ENCODE data around the gene FAXDC2. TPM values are rescaled to one million over a fixed set of nuclear protein-coding genes. Genes with fewer than 3 reads are reported as not detected.

Gene FAXDC2
- polyA plus RNA-seq, 1 donor from 2014 or later = 0.90 TPM

- H3K36me3 Mint-ChIP-seq = peaks cover 5% of the 10 kb centered on the region
- no peaks in the 10 kb centered on the region for H3K9me3 Mint-ChIP-seq
- peak overlapping the region in 2 of 3 donors; percentile 32 to 34 for H3K27ac Mint-ChIP-seq
- no peaks in the 10 kb centered on the region for H3K27me3 Mint-ChIP-seq
- no peak overlapping the region for H3K4me3 Mint-ChIP-seq
- peaks cover 18 to 20% (median 19%) of the 10 kb centered on the region in 3 donors for H3K4me1 Mint-ChIP-seq
Measured at GRCh38 chr5:154811653-154812465, 38.5 kb downstream of the FAXDC2 start.

GRCh38 chr5:154811239-154811638 lies 39.2 kb downstream of the FAXDC2 start:
- H3K9me3 Mint-ChIP-seq = no peaks in the 10 kb centered on the region

GRCh38 chr5:154806176-154806575 lies 44.2 kb downstream of the FAXDC2 start:
- Mint-ChIP-seq H3K27ac (peak overlapping the region in 1 of 3 donors; percentile 1), H3K4me1 (peaks cover 0 to 2% (median 0%) of the 10 kb centered on the region in 3 donors), H3K9me3 (no peaks in the 10 kb centered on the region), H3K36me3 (peaks cover 10% of the 10 kb centered on the region), H3K4me3 (no peak overlapping the region), H3K27me3 (no peaks in the 10 kb centered on the region)

More at GRCh38 chr5:154811239-154811638, 39.2 kb downstream of the FAXDC2 start:
- H3K27me3 Mint-ChIP-seq = no peaks in the 10 kb centered on the region
- H3K27ac Mint-ChIP-seq = peak overlapping the region in 1 of 3 donors; percentile 59
- peaks cover 18 to 20% (median 19%) of the 10 kb centered on the region in 3 donors for H3K4me1 Mint-ChIP-seq
- no peak overlapping the region for H3K4me3 Mint-ChIP-seq
- H3K36me3 Mint-ChIP-seq = peaks cover 5% of the 10 kb centered on the region

- Mint-ChIP-seq H3K27me3 (no peaks in the 10 kb centered on the region), H3K27ac (no peak overlapping the region), H3K36me3 (peaks cover 12% of the 10 kb centered on the region), H3K4me3 (no peak overlapping the region), H3K4me1 (no peaks in the 10 kb centered on the region), H3K9me3 (no peaks in the 10 kb centered on the region)
Measured at GRCh38 chr5:154802050-154802449, 48.4 kb downstream of the FAXDC2 start.

- H3K27ac Mint-ChIP-seq = no peak overlapping the region
Measured at GRCh38 chr5:154801083-154801482, 49.3 kb downstream of the FAXDC2 start.

GRCh38 chr5:154800582-154800981 lies 49.8 kb downstream of the FAXDC2 start:
- H3K27ac Mint-ChIP-seq = peak overlapping the region in 1 of 3 donors; percentile 68
- no peaks in the 10 kb centered on the region for H3K9me3 Mint-ChIP-seq
- no peaks in the 10 kb centered on the region for H3K27me3 Mint-ChIP-seq
- H3K4me3 Mint-ChIP-seq = no peak overlapping the region
- peaks cover 0 to 7% (median 0%) of the 10 kb centered on the region in 3 donors for H3K4me1 Mint-ChIP-seq
- peaks cover 12% of the 10 kb centered on the region for H3K36me3 Mint-ChIP-seq

More at GRCh38 chr5:154801083-154801482, 49.3 kb downstream of the FAXDC2 start:
- no peak overlapping the region for H3K4me3 Mint-ChIP-seq
- H3K4me1 Mint-ChIP-seq = peaks cover 0 to 7% (median 0%) of the 10 kb centered on the region in 3 donors
- H3K27me3 Mint-ChIP-seq = no peaks in the 10 kb centered on the region
- H3K36me3 Mint-ChIP-seq = peaks cover 12% of the 10 kb centered on the region
- H3K9me3 Mint-ChIP-seq = no peaks in the 10 kb centered on the region

GRCh38 chr5:154797762-154798161 lies 52.6 kb downstream of the FAXDC2 start:
- H3K36me3 Mint-ChIP-seq = peaks cover 10% of the 10 kb centered on the region
- H3K27ac Mint-ChIP-seq = no peak overlapping the region
- no peaks in the 10 kb centered on the region for H3K27me3 Mint-ChIP-seq
- H3K4me3 Mint-ChIP-seq = no peak overlapping the region
- no peaks in the 10 kb centered on the region for H3K9me3 Mint-ChIP-seq
- H3K4me1 Mint-ChIP-seq = peaks cover 0 to 7% (median 0%) of the 10 kb centered on the region in 3 donors

GRCh38 chr5:154795235-154795596 lies 55.2 kb downstream of the FAXDC2 start:
- Mint-ChIP-seq H3K36me3 (peaks cover 6% of the 10 kb centered on the region), H3K4me1 (peaks cover 5 to 14% (median 11%) of the 10 kb centered on the region in 3 donors), H3K27ac (no peak overlapping the region), H3K27me3 (no peaks in the 10 kb centered on the region), H3K4me3 (no peak overlapping the region), H3K9me3 (no peaks in the 10 kb centered on the region)

- H3K27ac Mint-ChIP-seq = peak overlapping the region in 1 of 3 donors; percentile 1
- H3K4me3 Mint-ChIP-seq = no peak overlapping the region
Measured at GRCh38 chr5:154794525-154795234, 55.7 kb downstream of the FAXDC2 start.

GRCh38 chr5:154793599-154794524 lies 56.5 kb downstream of the FAXDC2 start:
- Mint-ChIP-seq H3K4me3 (no peak overlapping the region), H3K4me1 (peaks cover 9 to 14% (median 11%) of the 10 kb centered on the region in 3 donors), H3K9me3 (no peaks in the 10 kb centered on the region), H3K27ac (no peak overlapping the region), H3K36me3 (peaks cover 3% of the 10 kb centered on the region), H3K27me3 (no peaks in the 10 kb centered on the region)

More at GRCh38 chr5:154794525-154795234, 55.7 kb downstream of the FAXDC2 start:
- Mint-ChIP-seq H3K4me1 (peaks cover 9 to 14% (median 11%) of the 10 kb centered on the region in 3 donors), H3K9me3 (no peaks in the 10 kb centered on the region), H3K36me3 (peaks cover 3% of the 10 kb centered on the region), H3K27me3 (no peaks in the 10 kb centered on the region)

- H3K4me3 Mint-ChIP-seq = peak overlapping the region in 2 of 4 donors; percentile 2 to 55
- peak overlapping the region; percentile 43 to 48 (median 46) for H3K27ac Mint-ChIP-seq
- peaks cover 3% of the 10 kb centered on the region for H3K36me3 Mint-ChIP-seq
Measured at GRCh38 chr5:154791535-154791934, 58.9 kb downstream of the FAXDC2 start.

GRCh38 chr5:154788212-154788611 lies 62.2 kb downstream of the FAXDC2 start:
- Mint-ChIP-seq H3K36me3 (peaks cover 3% of the 10 kb centered on the region), H3K4me1 (peaks cover 42 to 51% (median 50%) of the 10 kb centered on the region in 3 donors), H3K27me3 (no peaks in the 10 kb centered on the region), H3K27ac (peak overlapping the region; percentile 38 to 80 (median 78)), H3K9me3 (no peaks in the 10 kb centered on the region), H3K4me3 (peak overlapping the region in 3 of 4 donors; percentile 25 to 80 (median 77))

More at GRCh38 chr5:154791535-154791934, 58.9 kb downstream of the FAXDC2 start:
- Mint-ChIP-seq H3K9me3 (no peaks in the 10 kb centered on the region), H3K4me1 (peaks cover 20 to 27% (median 24%) of the 10 kb centered on the region in 3 donors), H3K27me3 (no peaks in the 10 kb centered on the region)

GRCh38 chr5:154786414-154786813 lies 64.0 kb downstream of the FAXDC2 start:
- Mint-ChIP-seq H3K27me3 (no peaks in the 10 kb centered on the region), H3K27ac (peak overlapping the region in 2 of 3 donors; percentile 59 to 62), H3K9me3 (no peaks in the 10 kb centered on the region), H3K4me3 (peak overlapping the region in 1 of 4 donors; percentile 41), H3K4me1 (peaks cover 50 to 59% (median 55%) of the 10 kb centered on the region in 3 donors), H3K36me3 (no peaks in the 10 kb centered on the region)

GRCh38 chr5:154784856-154785255 lies 65.5 kb downstream of the FAXDC2 start:
- Mint-ChIP-seq H3K27ac (peak overlapping the region; percentile 28 to 83 (median 74)), H3K9me3 (no peaks in the 10 kb centered on the region), H3K4me3 (peak overlapping the region in 2 of 4 donors; percentile 24 to 30), H3K4me1 (peaks cover 53 to 59% (median 59%) of the 10 kb centered on the region in 3 donors), H3K36me3 (no peaks in the 10 kb centered on the region), H3K27me3 (no peaks in the 10 kb centered on the region)
